Measurements from ENCODE around the gene ROGDI. TPM values are rescaled to one million over a fixed set of nuclear protein-coding genes. Genes with fewer than 3 reads are reported as not detected.

ROGDI gene
- total RNA-seq, 4 donors from 2014 or later = 43.2 to 97.2 (median 77.6) TPM

- Histone ChIP-seq H3K4me1 (peaks cover 46 to 55% (median 52%) of the 10 kb centered on the region in 4 donors), H3K9me3 (no peaks in the 10 kb centered on the region)
Measured at GRCh38 chr16:4846503-4846900, 44.1 kb upstream of the ROGDI start.

GRCh38 chr16:4840984-4841383, 38.6 kb upstream of the ROGDI start:
- WGBS = 77% methylated on average over 5 of the region's 5 CpGs
- Histone ChIP-seq H3K4me1 (peaks cover 9 to 16% (median 13%) of the 10 kb centered on the region in 4 donors), H3K9me3 (no peaks in the 10 kb centered on the region), H3K4me3 (no peak overlapping the region), H3K36me3 (peaks cover 86 to 98% (median 96%) of the 10 kb centered on the region in 4 donors), H3K27me3 (no peaks in the 10 kb centered on the region), H3K27ac (replicated peaks in 1 of 4) (no peak overlapping the region)
- no peak for DNase-seq (ENCODE audit: extremely low spot score)
- TF ChIP-seq POLR2A (IDR thresholded peaks at IDR 0.05; ENCODE audit: low read depth) = no peak
- no peak for TF ChIP-seq CTCF (IDR thresholded peaks at IDR 0.05)
- no peak for TF ChIP-seq EP300 (IDR thresholded peaks at IDR 0.05)
- intact Hi-C loops (cut with DNase I) = no loop called here

More at GRCh38 chr16:4846503-4846900, 44.1 kb upstream of the ROGDI start:
- TF ChIP-seq POLR2A (IDR thresholded peaks at IDR 0.05; ENCODE audit: low read depth) (no peak), CTCF (IDR thresholded peaks at IDR 0.05) (no peak), POLR2AphosphoS5 (IDR thresholded peaks at IDR 0.05) (no peak), EP300 (IDR thresholded peaks at IDR 0.05) (no peak)
- peaks cover 36 to 43% (median 42%) of the 10 kb centered on the region in 4 donors for H3K36me3 ChIP-seq
- DNase-seq (ENCODE audit: extremely low spot score) = peak; percentile 92
- peak overlapping the region; percentile 90 to 97 (median 94) for H3K4me3 ChIP-seq
- intact Hi-C loops (cut with DNase I) = loop anchor here (5.0 kb wide), 2 partner anchors 44 to 79 kb away; partner anchors contain the start of genes ROGDI and ZNF500
- no peaks in the 10 kb centered on the region for H3K27me3 ChIP-seq
- WGBS = 0% methylated on average over 8 of the region's 27 CpGs
- peak overlapping the region; percentile 97 to 99 (median 97) for H3K27ac ChIP-seq (replicated peaks in 1 of 4)

GRCh38 chr16:4839942-4840341, 37.5 kb upstream of the ROGDI start:
- Histone ChIP-seq H3K4me3 (no peak overlapping the region), H3K9me3 (no peaks in the 10 kb centered on the region), H3K4me1 (peaks cover 0 to 6% (median 3%) of the 10 kb centered on the region in 4 donors), H3K27me3 (no peaks in the 10 kb centered on the region), H3K27ac (replicated peaks in 1 of 4) (no peak overlapping the region), H3K36me3 (peaks cover 81 to 99% (median 97%) of the 10 kb centered on the region in 4 donors)
- DNase-seq (ENCODE audit: extremely low spot score) = no peak
- 91% methylated on average over 4 of the region's 5 CpGs for WGBS
- no peak for TF ChIP-seq EP300 (IDR thresholded peaks at IDR 0.05)
- no peak for TF ChIP-seq POLR2AphosphoS5 (IDR thresholded peaks at IDR 0.05)
- TF ChIP-seq CTCF (IDR thresholded peaks at IDR 0.05) = no peak
- TF ChIP-seq POLR2A (IDR thresholded peaks at IDR 0.05; ENCODE audit: low read depth) = no peak
- intact Hi-C loops (cut with DNase I) = no loop called here

GRCh38 chr16:4837733-4838501, 35.5 kb upstream of the ROGDI start:
- H3K4me1 ChIP-seq = peaks cover 0 to 10% (median 6%) of the 10 kb centered on the region in 4 donors
- intact Hi-C loops (cut with DNase I) = no loop called here
- WGBS = 91% methylated on average over 13 of the region's 13 CpGs

More at GRCh38 chr16:4837733-4838501, 35.5 kb upstream of the ROGDI start:
- Histone ChIP-seq H3K36me3 (peaks cover 63 to 96% (median 88%) of the 10 kb centered on the region in 4 donors), H3K4me3 (no peak overlapping the region), H3K27me3 (no peaks in the 10 kb centered on the region), H3K27ac (replicated peaks in 1 of 4) (no peak overlapping the region), H3K9me3 (no peaks in the 10 kb centered on the region)
- DNase-seq (ENCODE audit: extremely low spot score) = no peak
- no peak for TF ChIP-seq EP300 (IDR thresholded peaks at IDR 0.05)
- no peak for TF ChIP-seq POLR2A (IDR thresholded peaks at IDR 0.05; ENCODE audit: low read depth)
- no peak for TF ChIP-seq CTCF (IDR thresholded peaks at IDR 0.05)
